ENCODE data around the gene AP4S1. TPM values are rescaled to one million over a fixed set of nuclear protein-coding genes. Genes with fewer than 3 reads are reported as not detected.
"Not testable (repeated sequence)": the region's sequence is repeated elsewhere in the genome, so short reads cannot be mapped to it uniquely, and the experiment has no call there.

Gene AP4S1
- total RNA-seq, 1 experiment from 2014 or later = 7.8 TPM

DNA sequence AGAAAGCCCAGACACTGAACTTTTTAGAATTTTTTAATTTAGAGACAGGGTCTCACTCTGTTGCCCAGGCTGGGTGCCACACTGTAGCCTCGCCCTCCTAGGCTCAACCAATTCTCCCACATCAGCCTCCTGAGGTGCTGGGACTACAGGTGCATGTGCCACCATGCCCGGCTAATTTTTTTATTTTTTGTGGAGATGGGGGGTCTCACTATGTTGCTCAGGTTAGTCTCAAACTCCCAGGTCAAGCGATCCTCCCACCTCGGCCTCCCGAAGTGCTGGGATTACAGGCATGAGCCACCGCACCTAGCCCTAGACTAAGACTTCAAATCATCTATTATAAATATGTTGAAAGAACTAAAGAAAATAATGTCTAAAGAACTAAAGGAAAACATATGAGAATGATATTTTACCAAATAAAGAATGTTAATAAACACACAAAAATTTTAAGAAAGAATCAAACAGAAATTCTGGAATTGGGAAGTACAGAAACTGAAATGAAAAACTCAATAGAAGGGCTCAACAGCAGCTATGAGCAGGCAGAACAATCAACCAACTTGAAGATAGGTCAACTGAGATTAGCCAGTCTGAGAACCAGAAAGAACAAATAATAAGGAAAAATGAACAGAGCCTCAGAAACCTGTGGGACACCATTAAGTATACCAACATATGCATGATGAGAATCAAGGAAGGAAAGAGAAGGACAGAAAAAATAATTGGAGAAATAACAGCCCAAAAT, 26.2 kb upstream of the AP4S1 start:
- no peaks in the 10 kb centered on the region for H3K27me3 ChIP-seq (ENCODE audit: low read length)
- H3K4me2 ChIP-seq (ENCODE audit: low read depth, low read length, poor library complexity, severe bottlenecking) = no peak overlapping the region
- peaks cover 44% of the 10 kb centered on the region for H3K36me3 ChIP-seq (ENCODE audit: insufficient read depth, low read length)
- peaks cover 23% of the 10 kb centered on the region for H3K9me3 ChIP-seq (ENCODE audit: low read length)
- H3K27ac ChIP-seq (ENCODE audit: low read length) = no peak overlapping the region
- H4K20me1 ChIP-seq (ENCODE audit: insufficient read depth, low read depth, low read length) = peaks cover 12% of the 10 kb centered on the region
- no peaks in the 10 kb centered on the region for H3K9me2 ChIP-seq (replicated peaks; ENCODE audit: insufficient read depth, low read length)
- no peak overlapping the region for H3K4me3 ChIP-seq (ENCODE audit: low read length)
- H3K4me1 ChIP-seq (ENCODE audit: low read length) = peaks cover 20% of the 10 kb centered on the region
- peaks cover 96% of the 10 kb centered on the region for H3K79me2 ChIP-seq (ENCODE audit: low read length)
- no peak overlapping the region for H3K9ac ChIP-seq (ENCODE audit: low read length)
- no peak for DNase-seq
- H2AFZ ChIP-seq (ENCODE audit: low read length) = no peak overlapping the region

DNA sequence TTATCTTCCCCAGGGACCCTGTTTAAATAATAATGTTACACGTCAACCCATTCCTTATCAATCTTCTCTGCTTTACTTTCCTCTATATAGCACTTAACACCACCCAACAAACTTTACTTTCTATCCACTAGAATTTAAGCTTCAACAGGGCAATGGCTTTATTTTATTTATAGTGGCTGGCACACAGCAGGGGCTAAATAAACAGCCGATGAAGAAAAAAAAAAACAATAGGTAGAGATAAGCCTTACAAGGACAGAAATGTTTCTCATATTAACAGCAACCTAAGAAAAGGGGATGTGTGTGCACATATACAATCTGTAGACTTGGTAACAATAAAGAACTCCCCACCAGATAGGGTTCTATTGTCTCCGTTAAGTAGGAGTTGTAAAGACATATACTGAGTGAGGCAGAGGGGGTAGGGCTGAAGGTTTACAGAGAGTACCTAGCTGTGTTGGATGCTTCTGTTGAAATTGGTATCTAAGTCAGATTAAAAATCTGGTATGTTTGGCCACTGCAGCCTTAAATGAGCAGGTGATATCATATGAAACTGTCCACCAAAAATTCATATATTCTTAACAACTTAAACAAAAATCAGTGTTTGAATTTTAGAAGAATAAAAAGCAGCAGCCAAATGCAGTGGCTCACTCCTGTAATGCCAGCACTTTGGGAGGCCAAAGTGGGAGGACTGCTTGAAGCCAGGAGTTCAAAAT, 24.7 kb upstream of the AP4S1 start:
- peaks cover 7% of the 10 kb centered on the region for H3K4me1 ChIP-seq (ENCODE audit: low read length)
- no peak overlapping the region for H3K4me2 ChIP-seq (ENCODE audit: low read depth, low read length, poor library complexity, severe bottlenecking)
- no peak for DNase-seq
- no peaks in the 10 kb centered on the region for H3K27me3 ChIP-seq (ENCODE audit: low read length)
- H2AFZ ChIP-seq (ENCODE audit: low read length) = no peak overlapping the region
- H3K9me2 ChIP-seq (replicated peaks; ENCODE audit: insufficient read depth, low read length) = no peaks in the 10 kb centered on the region
- H3K9ac ChIP-seq (ENCODE audit: low read length) = no peak overlapping the region
- H3K9me3 ChIP-seq (ENCODE audit: low read length) = peaks cover 23% of the 10 kb centered on the region
- peaks cover 51% of the 10 kb centered on the region for H3K36me3 ChIP-seq (ENCODE audit: insufficient read depth, low read length)
- no peak overlapping the region for H3K4me3 ChIP-seq (ENCODE audit: low read length)
- H3K27ac ChIP-seq (ENCODE audit: low read length) = no peak overlapping the region
- 0 out of 2 replicates have a peak, but pooled peaks cover 6% of the 10 kb centered on the region for H4K20me1 ChIP-seq (ENCODE audit: insufficient read depth, low read depth, low read length)
- H3K79me2 ChIP-seq (ENCODE audit: low read length) = peaks cover 96% of the 10 kb centered on the region

DNA sequence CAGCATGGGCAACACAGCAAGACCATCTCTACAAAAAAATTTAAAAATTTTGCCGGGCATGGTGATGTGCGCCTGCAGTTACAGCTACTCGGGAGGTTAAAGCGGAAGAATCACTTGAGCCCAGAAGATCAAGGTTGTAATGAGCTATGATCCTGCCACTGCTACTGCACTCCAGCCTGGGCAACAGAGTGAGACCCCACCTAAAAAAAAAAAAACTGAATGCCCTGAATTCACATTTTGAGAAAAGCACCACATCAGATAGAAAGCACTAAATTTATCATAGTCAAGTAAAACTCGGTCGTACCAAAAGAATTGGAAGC, 24.1 kb upstream of the AP4S1 start:
- no peak overlapping the region for H3K4me3 ChIP-seq (ENCODE audit: low read length)
- no peaks in the 10 kb centered on the region for H3K9me2 ChIP-seq (replicated peaks; ENCODE audit: insufficient read depth, low read length)
- no peak overlapping the region for H3K4me2 ChIP-seq (ENCODE audit: low read depth, low read length, poor library complexity, severe bottlenecking)
- H3K79me2 ChIP-seq (ENCODE audit: low read length) = peaks cover 96% of the 10 kb centered on the region
- peaks cover 2% of the 10 kb centered on the region for H3K4me1 ChIP-seq (ENCODE audit: low read length)
- H2AFZ ChIP-seq (ENCODE audit: low read length) = no peak overlapping the region
- H3K27me3 ChIP-seq (ENCODE audit: low read length) = no peaks in the 10 kb centered on the region
- no peak overlapping the region for H3K9ac ChIP-seq (ENCODE audit: low read length)
- H3K27ac ChIP-seq (ENCODE audit: low read length) = no peak overlapping the region
- H3K9me3 ChIP-seq (ENCODE audit: low read length) = peaks cover 23% of the 10 kb centered on the region
- DNase-seq = no peak
- peaks cover 51% of the 10 kb centered on the region for H3K36me3 ChIP-seq (ENCODE audit: insufficient read depth, low read length)
- H4K20me1 ChIP-seq (ENCODE audit: insufficient read depth, low read depth, low read length) = 0 out of 2 replicates have a peak, but pooled peaks cover under 1% of the 10 kb centered on the region

DNA sequence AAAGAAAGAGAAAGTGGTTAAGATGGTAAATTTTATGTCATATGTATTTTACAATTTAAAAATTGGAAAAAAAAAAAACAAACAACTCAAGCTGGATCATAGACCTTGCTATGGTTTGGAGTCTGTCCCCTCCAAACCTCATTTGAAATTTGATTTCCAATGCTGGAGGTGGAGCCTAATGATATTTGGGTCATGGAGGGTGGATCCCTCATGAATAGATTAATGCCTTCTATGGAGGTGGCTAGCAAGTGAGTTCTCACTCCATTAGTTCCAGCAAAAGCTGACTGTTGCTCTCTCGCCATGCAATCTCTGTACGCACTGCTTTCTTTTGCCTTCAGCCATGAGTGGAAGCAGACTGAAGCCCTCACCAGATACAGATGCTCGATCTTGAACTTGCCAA, 22.2 kb upstream of the AP4S1 start:
- H3K4me2 ChIP-seq (ENCODE audit: low read depth, low read length, poor library complexity, severe bottlenecking) = no peak overlapping the region
- H4K20me1 ChIP-seq (ENCODE audit: insufficient read depth, low read depth, low read length) = no peaks in the 10 kb centered on the region
- H3K4me3 ChIP-seq (ENCODE audit: low read length) = no peak overlapping the region
- H2AFZ ChIP-seq (ENCODE audit: low read length) = no peak overlapping the region
- no peak overlapping the region for H3K9ac ChIP-seq (ENCODE audit: low read length)
- H3K9me2 ChIP-seq (replicated peaks; ENCODE audit: insufficient read depth, low read length) = no peaks in the 10 kb centered on the region
- H3K79me2 ChIP-seq (ENCODE audit: low read length) = peaks cover 96% of the 10 kb centered on the region
- H3K9me3 ChIP-seq (ENCODE audit: low read length) = peaks cover 18% of the 10 kb centered on the region
- peaks cover 51% of the 10 kb centered on the region for H3K36me3 ChIP-seq (ENCODE audit: insufficient read depth, low read length)
- no peaks in the 10 kb centered on the region for H3K27me3 ChIP-seq (ENCODE audit: low read length)
- DNase-seq = no peak
- no peaks in the 10 kb centered on the region for H3K4me1 ChIP-seq (ENCODE audit: low read length)
- H3K27ac ChIP-seq (ENCODE audit: low read length) = no peak overlapping the region

DNA sequence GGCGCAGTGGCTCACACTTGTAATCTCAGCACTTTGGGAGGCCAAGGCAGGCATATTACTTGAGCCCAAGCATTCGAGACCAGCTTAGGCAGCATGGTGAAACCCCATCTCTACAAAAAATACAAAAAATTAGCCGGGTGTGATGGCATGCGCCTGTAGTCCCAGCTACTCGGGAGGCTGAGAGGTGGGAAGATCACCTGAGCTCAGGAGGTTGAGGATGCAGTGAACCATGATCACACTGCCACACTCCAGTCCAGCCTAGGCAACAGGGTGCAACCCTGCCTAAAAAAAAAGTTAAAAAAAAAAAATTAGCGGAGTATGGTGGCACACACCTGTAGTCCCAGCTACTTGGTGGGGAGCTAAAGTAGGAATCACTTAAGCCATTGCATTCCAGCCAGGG, 21.4 kb upstream of the AP4S1 start:
- H3K9ac ChIP-seq (ENCODE audit: low read length); H3K9me2 ChIP-seq (replicated peaks; ENCODE audit: insufficient read depth, low read length); H3K4me1 ChIP-seq (ENCODE audit: low read length); H3K4me2 ChIP-seq (ENCODE audit: low read depth, low read length, poor library complexity, severe bottlenecking); H3K27ac ChIP-seq (ENCODE audit: low read length); H3K27me3 ChIP-seq (ENCODE audit: low read length); DNase-seq; H2AFZ ChIP-seq (ENCODE audit: low read length); H4K20me1 ChIP-seq (ENCODE audit: insufficient read depth, low read depth, low read length); H3K4me3 ChIP-seq (ENCODE audit: low read length): not testable (repeated sequence)
- peaks cover 95% of the 10 kb centered on the region for H3K79me2 ChIP-seq (ENCODE audit: low read length)
- peaks cover 43% of the 10 kb centered on the region for H3K36me3 ChIP-seq (ENCODE audit: insufficient read depth, low read length)
- peaks cover 11% of the 10 kb centered on the region for H3K9me3 ChIP-seq (ENCODE audit: low read length)

DNA sequence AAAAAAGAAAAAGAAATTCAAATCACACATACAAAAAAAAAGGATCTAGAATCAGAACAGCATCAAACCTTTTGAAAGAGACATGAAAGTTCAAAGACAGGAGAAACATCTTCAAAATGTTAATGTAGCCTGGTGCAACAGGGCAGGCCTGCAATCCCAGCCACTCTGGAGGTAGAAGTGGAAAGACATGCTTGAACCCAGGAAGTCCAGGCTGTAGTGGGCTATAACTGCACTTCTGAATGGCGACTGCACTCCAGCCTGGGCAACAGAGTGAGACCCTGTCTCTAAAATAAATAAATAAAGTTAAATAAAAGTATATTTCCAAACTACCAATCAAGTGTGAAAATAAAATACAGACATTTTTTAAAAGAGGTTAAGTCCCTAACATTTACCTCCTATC, 18.7 kb upstream of the AP4S1 start:
- Histone ChIP-seq H3K79me2 (ENCODE audit: low read length) (peaks cover 94% of the 10 kb centered on the region), H3K9ac (ENCODE audit: low read length) (no peak overlapping the region), H3K4me2 (ENCODE audit: low read depth, low read length, poor library complexity, severe bottlenecking) (no peak overlapping the region), H2AFZ (ENCODE audit: low read length) (no peak overlapping the region), H4K20me1 (ENCODE audit: insufficient read depth, low read depth, low read length) (no peaks in the 10 kb centered on the region; the same call in 1 of the 2 replicates), H3K9me3 (ENCODE audit: low read length) (no peaks in the 10 kb centered on the region), H3K9me2 (replicated peaks; ENCODE audit: insufficient read depth, low read length) (no peaks in the 10 kb centered on the region), H3K27ac (ENCODE audit: low read length) (no peak overlapping the region), H3K36me3 (ENCODE audit: insufficient read depth, low read length) (peaks cover 26% of the 10 kb centered on the region), H3K4me1 (ENCODE audit: low read length) (no peaks in the 10 kb centered on the region), H3K4me3 (ENCODE audit: low read length) (no peak overlapping the region), H3K27me3 (ENCODE audit: low read length) (no peaks in the 10 kb centered on the region)
- no peak for DNase-seq

DNA sequence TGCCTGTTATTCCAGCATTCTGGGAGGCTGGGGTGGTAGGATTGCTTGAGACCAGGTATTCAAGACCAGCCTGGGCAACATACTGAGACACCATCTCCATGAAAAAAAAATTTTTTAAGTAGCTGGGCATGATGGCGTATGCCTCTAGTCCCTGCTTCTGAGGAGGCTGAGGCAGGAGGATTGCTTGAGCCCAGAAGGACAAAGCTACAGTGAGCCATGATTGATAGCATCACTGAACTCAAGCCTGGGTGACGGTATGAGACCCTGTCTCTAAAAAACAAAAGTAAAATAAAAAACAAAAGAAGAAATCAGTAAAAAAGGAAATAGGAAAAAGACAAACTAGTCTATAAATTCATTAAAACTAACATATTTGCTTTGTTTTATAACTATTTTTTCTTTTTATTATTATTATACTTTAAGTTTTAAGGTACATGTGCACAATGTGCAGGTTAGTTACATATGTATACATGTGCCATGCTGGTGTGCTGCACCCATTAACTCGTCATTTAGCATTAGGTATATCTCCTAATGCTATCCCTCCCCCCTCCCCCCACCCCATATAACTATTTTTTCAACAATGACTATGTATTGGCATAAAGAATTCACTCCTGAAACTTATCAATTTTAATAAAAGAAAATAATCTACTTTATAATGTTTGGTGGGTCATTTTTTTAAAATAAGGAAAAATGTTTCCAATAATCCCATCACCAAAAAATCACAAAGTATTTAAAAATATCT, 15.4 kb upstream of the AP4S1 start:
- no peak overlapping the region for H3K9ac ChIP-seq (ENCODE audit: low read length)
- H3K27me3 ChIP-seq (ENCODE audit: low read length) = no peaks in the 10 kb centered on the region
- H3K27ac ChIP-seq (ENCODE audit: low read length) = no peak overlapping the region
- H3K36me3 ChIP-seq (ENCODE audit: insufficient read depth, low read length) = peaks cover 20% of the 10 kb centered on the region
- H4K20me1 ChIP-seq (ENCODE audit: insufficient read depth, low read depth, low read length) = peaks cover 3% of the 10 kb centered on the region
- no peaks in the 10 kb centered on the region for H3K9me3 ChIP-seq (ENCODE audit: low read length)
- H3K9me2 ChIP-seq (replicated peaks; ENCODE audit: insufficient read depth, low read length) = no peaks in the 10 kb centered on the region
- no peak overlapping the region for H3K4me2 ChIP-seq (ENCODE audit: low read depth, low read length, poor library complexity, severe bottlenecking)
- peaks cover 98% of the 10 kb centered on the region for H3K79me2 ChIP-seq (ENCODE audit: low read length)
- H3K4me3 ChIP-seq (ENCODE audit: low read length) = no peak overlapping the region
- H2AFZ ChIP-seq (ENCODE audit: low read length) = no peak overlapping the region
- H3K4me1 ChIP-seq (ENCODE audit: low read length) = no peaks in the 10 kb centered on the region
- no peak for DNase-seq

DNA sequence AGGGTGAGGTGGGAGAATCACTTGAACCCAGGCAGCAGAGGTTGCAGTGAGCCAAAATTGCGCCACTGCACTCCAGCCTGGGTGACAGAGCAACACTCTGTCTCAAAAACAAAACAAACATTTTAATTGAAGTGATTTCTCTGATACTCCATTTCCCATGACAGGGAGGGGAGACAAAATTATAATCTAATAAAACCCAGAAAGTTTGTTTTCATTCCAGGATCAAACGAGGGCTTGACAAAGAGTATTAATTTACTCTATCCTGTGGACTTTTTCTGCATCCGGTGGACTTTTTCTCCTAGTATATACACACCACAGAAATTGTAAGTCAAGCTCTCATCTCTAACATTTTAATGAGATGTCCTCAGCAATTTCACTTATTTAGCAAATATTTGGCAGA, 14.5 kb upstream of the AP4S1 start:
- Histone ChIP-seq H3K9me3 (ENCODE audit: low read length) (no peaks in the 10 kb centered on the region), H3K27me3 (ENCODE audit: low read length) (no peaks in the 10 kb centered on the region), H3K4me1 (ENCODE audit: low read length) (no peaks in the 10 kb centered on the region), H4K20me1 (ENCODE audit: insufficient read depth, low read depth, low read length) (peaks cover 4% of the 10 kb centered on the region), H2AFZ (ENCODE audit: low read length) (no peak overlapping the region), H3K27ac (ENCODE audit: low read length) (no peak overlapping the region), H3K9me2 (replicated peaks; ENCODE audit: insufficient read depth, low read length) (no peaks in the 10 kb centered on the region), H3K4me2 (ENCODE audit: low read depth, low read length, poor library complexity, severe bottlenecking) (no peak overlapping the region), H3K79me2 (ENCODE audit: low read length) (peaks cover 98% of the 10 kb centered on the region), H3K4me3 (ENCODE audit: low read length) (no peak overlapping the region), H3K36me3 (ENCODE audit: insufficient read depth, low read length) (peaks cover 13% of the 10 kb centered on the region), H3K9ac (ENCODE audit: low read length) (no peak overlapping the region)
- no peak for DNase-seq

Measured in Karpas-422 (cell line).